ENCODE measurements around the gene QSER1.
"Not testable (repeated sequence)": the region's sequence is repeated elsewhere in the genome, so short reads cannot be mapped to it uniquely, and the experiment has no call there.

QSER1 gene
- 23.1 to 24.2 reads per million in 2 donors for total RNA-seq

DNA sequence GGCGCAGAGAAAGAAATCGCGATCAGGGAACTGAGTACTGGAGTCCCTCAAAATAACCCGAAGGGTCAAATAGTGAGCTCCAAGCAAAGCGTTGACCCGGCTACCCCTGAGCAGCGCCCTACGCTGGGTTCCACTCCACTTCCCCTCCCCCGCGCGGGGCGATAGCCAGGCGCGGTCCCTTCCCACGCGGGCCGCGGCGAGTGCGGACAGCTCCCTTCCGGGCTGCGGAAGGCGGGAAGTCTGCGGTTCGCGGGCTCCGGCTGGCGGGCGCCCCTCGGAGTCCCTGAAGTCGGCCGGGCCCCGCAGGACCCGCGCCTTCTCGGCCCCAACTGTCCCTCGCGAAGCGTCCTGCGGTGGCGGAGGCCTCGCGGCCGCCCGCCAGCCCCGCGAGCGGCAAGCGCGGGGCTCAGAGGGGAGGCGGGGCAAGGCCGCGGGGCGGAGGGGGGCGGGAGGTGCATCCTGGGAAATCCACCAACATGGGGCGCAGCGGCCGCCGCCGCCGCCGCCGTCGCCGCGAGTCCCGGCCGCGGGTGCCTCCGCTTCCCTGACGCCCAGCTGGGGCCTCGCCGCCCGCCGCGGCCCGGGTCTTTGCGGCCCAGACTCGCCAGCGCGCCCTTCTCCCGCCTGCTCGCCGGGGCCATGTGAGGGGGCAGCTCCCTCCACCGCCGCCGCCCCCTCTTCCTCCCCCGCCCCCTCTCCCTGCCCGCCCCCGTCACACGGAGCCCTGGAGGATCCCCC lies at the start of gene QSER1:
TSS of gene QSER1 (plus strand) at position 457 of the 738 bp plus-strand sequence. CDS start 315 bp downstream, outside the sequence.
- DNase-seq = peak; percentile 42 to 82 (median 60)

DNA sequence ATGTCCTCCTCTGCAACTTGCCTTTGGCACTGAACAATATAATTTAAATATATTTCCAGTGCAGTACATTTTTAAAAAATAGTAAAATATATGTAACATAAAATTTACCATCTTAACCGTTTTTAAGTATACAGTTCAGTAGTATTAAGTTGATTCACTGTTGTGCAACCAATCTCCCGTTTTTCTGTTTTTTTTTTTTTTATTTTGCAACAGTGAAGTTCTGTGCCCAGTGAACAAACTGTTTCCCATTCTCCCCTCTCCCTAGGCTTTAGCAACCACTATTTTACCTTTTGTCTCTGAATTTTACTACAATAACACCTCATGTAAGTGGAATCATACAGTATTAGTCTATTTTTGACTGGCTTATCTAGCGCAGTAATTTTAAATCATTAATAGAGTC lies 49.1 kb upstream of the QSER1 start:
- no peak for DNase-seq

DNA sequence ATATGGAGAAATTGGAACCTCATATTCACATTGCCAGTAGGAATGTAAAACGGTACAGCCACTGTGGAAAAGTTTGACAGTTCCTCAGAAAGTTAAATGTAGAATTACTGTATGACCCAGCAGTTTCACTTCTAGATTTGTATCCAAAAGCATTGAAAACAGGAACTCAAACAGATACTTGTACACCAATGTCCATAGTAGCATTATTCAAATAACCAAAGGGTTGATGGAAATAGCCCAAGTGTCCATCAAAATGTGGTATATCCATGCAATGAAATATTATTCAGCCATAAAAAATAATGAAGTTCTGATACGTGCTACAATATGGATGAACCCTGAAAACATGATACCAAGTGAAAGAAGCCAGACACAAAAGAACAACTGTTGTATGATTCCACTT lies 45.1 kb upstream of the QSER1 start:
- no peak for DNase-seq

DNA sequence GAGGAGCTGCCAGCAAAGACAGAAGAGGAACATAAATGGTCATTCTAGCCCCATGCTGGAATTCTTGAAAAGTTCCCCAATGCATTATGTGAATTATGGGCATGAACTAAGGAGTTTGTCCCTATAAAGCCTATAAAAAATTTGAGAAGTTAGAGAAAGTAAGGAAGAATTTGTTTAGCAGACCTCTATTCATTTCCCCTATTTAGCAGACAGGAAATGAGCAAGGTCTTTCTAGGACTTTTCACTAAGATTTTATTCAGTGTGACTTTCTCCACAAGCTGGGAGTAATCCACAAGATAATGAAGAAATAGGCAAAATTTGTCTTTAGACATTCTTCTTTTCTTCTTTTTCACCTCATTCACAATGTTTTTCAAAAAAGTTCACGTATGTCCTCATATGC lies 42.9 kb upstream of the QSER1 start:
- DNase-seq = no peak

DNA sequence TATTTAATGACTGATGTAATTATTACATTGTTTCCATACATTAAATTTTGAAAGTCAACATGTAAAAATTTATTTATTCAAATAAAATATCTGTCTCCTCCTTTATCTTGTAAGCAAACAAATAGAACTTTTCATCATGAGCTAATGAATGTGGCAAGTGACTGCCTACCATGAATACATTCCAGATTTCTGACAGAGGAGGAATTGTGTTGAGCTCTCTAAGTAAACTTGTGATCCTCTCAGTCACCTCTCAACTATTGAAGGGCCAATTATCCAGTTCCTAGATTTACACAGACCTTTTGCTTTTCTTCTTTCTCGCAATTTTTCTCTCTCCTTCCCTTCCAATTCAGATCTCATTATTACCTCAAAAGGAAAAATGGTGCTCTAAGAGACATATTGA lies 41.4 kb upstream of the QSER1 start:
- DNase-seq = no peak

DNA sequence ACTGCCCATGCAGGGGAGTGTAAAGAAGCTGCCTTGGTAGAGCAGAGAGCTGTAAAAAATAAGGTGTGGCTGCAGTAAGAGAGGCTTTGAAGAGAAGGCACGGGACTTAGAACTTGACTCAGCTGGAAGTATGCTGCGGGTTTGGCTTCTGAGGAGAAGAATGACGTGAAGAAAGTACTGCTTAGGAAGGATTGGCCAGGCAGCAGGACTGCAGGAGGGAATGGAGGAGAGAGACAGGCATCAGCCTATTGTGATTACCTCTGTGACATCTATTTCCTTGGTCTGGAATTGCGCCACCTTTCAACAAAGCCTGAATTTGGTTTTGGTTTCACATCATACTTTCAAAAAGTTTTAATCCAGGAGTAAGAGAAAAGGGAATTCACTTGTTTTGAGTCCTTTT lies 40.4 kb upstream of the QSER1 start:
- no peak for DNase-seq

DNA sequence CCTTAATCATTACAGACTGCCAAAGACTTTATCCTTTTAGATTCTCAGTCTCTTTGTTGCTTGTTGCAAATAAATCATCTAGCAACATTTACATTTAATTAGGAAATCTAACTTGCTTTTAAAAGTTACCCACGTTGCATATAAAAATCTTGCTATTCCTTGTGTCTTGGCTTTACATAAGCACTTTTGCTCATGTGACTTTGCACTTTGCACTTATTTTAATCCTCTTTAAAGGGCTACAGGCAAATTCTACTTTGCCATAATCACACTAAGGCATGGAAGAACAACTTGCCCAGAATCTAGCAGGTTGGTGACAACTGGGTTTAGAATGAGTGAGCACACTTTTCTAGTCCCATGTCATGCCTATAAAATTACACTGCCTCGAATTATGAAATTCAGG lies 37.0 kb upstream of the QSER1 start:
- no peak for DNase-seq

DNA sequence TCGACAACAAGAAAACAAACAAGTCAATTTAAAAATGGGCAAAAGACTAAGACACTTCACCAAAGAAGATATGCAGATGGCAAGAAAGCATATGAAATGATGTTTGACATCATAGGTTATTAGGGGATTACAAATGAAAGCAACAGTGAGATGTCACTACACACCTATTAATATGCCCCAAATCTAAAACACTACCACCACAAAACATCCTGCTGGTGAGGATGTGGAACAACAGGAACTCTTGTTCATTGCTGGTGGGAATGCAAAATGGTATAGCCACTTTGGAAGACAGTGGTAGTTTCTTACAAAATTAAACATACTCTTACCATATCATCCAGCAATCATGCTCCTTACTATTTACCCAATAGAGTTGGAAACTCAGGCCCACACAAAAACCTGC lies 33.9 kb upstream of the QSER1 start:
- DNase-seq = no peak

DNA sequence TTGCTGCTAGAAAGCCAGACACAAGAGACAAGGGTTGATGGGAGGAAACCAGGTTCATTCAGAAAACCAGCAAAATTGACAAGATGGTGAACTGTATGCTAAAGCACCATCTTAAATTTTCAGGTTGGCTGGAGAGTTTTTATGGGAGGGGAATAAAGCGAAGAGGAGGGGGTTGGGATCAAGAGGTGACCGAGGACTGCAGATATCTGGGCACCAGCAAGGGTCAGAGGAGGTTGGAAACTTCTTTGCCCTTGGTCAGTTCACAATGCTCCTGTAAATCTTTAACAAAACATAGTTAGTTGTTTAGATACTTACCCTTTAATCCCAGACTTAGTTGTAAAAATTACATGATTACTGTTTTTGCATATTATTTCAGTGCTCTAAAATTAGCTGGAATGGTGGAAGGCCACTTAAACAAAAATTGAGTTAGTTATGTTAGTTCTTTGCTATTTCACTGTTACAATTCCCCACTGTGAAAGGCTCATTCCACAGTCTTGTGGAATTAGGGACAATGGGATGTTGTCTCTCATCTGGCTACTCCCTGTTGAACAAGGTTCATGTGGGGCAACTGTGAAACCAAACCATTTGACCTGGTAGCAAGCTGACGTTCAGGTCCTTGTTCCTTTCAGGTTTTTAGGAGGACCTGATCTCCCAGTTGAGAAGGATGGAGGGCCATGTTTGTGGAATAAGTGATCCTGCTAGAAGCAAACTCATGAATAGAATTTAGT lies 30.6 kb upstream of the QSER1 start:
- DNase-seq = no peak

DNA sequence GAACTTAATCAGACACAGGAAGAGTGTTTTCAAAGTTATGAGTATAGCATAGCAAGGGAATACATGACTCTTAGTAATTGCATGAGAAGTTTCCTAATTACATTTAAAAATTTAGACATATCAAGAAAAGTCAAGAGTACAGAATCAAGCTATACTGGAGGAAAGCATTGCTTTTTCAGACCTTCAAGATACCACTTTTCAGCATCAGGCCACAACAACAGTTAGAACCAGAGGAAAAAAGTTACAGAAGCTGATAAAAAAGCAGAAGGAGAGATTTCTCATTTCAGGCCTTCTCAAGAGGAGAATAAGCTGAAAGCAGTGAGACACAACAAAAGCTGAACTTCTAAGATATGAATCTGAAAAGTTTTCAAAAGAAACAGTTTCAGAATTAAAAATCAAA lies 28.1 kb upstream of the QSER1 start:
- DNase-seq = peak in 1 of 5 experiments; percentile 69

DNA sequence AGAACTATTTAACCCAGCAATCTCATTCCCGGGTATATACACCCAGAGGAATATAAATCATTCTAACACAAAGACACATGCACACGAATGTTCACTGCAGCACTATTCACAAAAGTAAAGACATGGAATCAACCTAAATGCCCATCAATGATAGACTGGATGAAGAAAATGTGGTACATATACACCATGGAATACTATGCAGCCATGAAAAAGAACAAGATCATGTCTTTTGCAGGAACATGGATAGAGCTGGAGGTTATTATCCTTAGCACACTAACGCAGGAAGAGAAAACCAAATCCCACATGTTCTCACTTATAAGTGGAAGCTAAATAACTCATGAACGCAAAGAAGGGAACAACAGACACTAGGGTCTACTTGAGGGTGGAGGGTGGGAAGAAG lies 23.9 kb upstream of the QSER1 start:
- DNase-seq = not testable (repeated sequence)

DNA sequence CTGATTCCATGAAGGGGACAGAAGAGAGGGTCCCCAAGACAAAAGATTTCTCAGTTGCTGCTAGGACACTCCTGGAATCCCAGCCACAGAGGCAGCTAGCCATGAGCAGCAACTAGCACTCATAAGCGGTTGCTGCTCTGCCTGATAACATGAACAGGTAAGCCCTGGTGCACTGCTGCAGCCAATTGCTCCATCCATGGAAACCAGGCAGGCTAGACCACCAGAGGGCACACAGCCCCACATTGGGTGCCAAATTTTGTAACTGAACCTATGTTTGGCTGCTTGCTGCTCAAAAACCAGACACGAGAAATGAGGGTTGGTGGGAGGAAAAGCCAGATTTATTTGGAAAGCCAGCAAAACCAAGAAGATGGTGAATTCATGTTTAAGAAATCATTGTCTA lies 21.9 kb upstream of the QSER1 start:
- peak in 1 of 5 experiments; percentile 23 for DNase-seq

DNA sequence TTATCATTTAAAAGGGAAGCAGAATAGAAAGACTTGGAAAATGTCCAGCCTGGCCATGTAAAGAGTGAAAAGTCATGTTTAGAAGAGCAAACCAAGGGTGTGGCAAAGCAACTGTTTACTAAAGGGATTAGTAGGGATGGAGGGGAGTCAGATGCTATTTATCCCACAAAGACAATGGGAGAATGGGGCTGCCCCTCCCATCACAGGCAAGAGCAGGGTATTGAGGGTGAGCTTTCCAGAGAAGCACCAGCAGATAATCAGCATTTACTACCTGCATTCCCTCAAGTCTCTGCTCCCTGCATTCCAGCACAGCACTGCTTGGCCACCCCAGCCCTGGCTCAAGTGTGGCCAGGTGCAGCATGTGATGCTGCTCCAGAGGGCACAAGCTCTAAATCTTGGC lies 18.5 kb upstream of the QSER1 start:
- DNase-seq = no peak

DNA sequence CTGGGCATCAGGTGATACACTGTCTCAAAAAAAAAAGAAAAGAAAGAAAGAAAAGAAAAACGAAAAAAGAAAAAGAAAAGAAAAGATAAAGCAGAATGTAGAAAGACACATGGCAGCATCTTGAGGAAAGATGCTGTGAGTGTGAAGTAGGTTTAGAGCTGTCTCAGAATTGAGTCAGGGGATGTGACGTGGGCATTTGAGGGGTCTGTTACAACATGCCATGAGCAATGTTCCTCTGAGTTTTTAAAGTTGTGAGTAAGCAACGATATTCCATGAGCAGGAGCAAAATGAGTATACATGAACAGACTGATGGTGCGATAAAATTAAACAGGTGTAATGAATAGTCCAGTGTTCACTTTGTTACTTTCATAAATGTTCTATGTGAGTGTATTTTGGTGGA lies 11.3 kb upstream of the QSER1 start:
- DNase-seq = no peak

DNA sequence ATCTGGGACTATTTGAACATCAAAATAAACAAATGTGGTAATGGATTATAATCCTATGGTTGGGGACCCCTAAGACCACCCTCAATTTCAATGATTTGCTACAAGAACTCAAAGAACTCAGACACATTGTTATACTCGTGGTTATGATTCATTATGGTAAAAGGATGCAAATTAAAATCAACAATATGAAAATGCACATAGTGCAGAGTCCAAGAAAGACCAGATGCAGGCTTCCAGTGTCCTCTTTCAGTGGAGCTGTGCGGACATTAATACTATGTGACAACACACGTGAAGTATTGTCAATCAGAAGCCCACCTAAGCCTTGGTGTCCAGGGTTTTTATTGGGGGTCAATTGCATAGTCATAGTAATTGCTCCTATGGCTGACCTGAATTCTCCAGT lies 9.2 kb upstream of the QSER1 start:
- DNase-seq = no peak

DNA sequence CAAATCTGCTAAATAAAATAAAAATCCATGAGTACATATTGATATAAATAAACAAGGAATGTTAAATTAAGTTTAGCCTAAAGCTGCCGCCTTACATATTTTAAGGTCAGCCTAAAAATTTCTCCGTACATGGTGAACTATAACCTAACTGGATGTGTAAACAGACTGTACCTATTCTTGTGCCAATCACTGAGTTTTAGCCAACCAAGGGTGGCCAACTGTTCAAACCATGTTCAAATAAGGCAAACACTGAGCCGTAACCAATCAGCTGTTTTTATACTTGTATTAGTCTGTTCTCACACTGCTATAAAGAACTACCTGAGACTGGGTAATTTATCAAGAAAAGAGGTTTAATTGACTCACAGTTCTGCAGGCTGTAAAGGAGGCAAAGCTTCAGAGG lies 8.6 kb upstream of the QSER1 start:
- DNase-seq = no peak

DNA sequence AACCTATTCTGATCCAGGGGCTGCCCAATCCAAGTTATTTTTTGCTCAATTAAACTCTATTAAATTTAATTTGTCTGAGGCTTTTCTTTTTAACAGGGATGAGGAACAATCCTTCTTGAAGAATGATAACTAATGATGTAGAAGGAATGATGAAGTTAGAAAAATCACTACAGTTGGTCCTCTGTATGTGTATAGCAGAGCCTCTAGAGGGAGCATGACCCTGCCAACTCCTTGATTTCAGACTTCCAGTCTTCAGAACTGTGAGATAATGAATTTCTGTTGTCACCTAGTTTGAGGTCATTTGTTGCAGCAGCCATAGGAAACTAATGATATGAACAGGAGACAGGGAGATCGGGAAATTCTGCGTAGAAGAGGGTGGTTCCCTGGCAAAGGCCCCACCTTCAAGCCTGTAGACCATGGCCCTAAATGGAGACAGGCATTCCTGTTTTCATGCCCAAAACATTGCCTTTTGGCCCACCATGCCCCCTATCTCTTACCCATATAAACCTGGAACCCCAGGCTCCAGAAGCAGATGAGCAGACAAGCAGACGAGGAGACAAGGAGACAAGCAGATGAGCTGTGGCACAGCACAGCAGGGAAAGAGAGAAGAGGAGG lies 7.7 kb upstream of the QSER1 start:
- peak in 1 of 5 experiments; percentile 28 for DNase-seq

DNA sequence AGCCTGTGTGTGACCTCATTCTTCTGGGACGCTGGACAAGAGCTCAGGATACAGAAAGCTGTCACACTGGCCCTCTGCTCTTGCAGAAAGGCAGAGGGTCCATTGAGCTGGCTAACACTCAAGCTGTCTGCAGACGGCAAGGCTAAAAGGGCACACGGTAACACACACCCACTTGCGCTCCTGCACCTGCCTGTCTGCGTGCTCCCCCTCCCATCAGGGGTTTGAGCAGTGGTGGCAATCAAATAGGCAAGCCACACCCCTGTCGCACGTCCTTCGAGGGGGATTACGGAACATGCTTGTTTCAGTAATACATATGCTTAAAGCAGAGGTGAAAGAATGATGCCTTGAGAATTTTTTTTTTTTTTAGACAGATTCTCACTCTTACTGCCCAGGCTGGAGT lies 7.1 kb upstream of the QSER1 start:
- DNase-seq = no peak

DNA sequence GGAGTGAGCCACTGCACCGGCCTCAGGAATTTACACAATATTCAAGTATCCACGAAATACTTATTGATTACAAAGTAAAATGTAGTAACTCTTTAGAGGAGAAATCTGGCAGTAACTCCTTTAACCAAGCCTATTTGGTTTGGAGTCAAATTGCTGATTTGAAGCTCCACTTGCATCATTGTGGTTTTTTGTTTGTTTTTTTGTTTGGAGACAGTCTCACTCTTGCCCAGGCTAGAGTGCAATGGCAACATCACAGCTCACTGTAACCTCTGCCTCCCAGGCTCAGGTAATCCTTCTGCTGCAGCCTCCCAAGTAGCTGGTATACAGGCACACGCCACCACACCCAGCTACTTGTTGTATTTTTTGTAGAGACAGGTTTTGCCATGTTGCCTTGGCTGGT lies 6.4 kb upstream of the QSER1 start:
- no peak for DNase-seq

DNA sequence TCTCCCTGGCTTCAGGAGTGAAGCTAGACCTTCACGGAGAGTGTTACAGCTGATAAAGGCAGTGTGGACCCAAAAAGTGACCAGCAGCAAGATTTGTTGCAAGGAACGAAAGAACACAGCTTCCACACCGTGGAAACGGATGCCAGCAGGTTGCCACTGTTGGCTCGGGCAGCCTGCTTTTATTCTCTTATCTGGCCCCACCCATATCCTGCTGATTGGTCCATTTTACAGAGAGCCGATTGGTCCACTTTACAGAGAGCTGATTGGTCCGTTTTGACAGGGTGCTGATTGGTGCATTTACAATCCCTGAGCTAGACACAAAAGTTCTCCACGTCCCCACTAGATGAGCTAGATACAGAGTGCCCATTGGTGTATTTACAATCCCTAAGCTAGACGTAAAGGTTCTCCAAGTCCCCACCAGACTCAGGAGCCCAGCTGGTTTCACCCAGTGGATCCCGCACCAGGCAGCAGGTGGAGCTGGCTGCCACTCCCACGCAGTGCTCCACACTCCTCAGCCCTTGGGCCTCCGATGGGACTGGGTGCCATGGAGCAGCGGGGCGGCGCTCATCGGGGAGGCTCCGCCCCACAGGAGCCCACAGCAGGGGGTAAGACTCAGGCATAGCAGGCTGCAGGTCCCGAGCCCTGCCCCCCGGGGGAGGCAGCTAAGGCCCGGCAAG lies 4.8 kb upstream of the QSER1 start:
- DNase-seq = not testable (repeated sequence)

DNA sequence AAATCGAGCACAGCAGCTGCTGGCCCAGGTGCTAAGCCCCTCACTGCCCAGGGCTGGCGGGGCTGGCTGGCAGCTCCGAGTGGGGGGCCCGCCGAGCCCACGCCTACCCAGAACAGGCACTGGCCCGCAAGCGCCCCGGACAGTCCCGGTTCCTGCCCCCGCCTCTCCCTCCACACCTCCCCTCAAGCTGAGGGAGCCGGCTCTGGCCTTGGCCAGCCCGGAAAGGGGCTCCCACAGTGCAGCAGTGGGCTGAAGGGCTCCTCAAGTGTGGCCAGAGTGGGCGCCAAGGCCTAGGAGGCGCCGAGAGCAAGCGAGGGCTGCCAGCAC lies 4.3 kb upstream of the QSER1 start:
- not testable (repeated sequence) for DNase-seq

DNA sequence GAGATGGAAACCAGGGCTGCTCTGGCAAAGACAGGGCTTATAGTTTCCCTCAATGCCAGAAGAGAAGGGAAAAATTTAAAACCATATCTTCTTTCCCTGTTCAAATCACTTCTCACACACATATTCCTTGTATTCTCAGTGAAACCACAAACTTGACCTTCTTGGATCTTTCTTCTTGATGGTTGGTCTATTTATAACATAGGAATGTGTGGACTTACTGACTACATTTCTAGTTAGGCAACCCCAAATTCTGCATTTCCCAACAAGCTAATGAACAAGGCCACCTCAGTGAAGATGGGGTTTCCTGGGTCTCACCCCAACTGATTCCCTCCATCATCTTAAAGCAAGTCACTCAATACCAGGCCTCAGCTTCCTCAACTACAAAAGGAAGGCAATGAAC lies 3.8 kb upstream of the QSER1 start:
- no peak for DNase-seq

DNA sequence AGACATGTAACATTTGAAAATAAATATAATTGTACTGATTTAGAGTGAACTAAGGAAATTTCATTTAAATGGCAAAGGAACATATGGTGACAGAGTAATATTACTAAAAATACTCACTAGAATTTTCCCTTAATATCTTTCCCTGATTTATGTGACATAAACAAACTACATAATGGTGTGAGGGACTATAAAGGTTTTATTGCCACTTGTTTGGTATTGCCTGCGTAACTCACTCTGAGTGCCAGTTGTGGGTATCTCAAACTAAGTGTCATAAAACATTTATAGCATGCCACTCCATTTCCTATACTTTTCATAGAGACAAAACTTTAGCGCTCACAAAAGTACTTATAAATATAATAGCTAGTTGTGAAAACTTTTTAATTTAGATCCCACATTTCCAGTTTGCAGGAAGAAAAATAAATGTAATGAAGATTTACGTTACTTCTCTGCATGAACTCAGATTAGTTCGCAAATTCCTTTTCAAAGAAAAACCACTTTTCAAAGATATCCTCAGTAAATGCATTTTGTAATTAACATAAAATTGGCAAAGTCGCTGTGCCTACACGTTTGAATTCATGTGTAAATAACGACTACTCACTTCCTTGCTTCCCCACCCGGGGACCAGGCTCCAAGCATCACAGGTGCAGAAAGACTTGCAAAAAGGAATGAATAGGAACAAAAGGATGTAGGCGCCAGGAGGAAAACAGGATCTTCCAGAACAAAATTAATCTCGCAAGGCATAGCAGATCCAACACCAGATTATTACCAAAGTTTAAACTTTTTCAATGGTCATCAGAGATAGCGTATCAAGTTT lies 1.6 kb upstream of the QSER1 start:
- no peak for DNase-seq

All from T-helper 2 cell (primary cell).